Mammary epithelial cell (primary cell): ENCODE results near the gene NMD3.
"Not testable (repeated sequence)": the region's sequence is repeated elsewhere in the genome, so short reads cannot be mapped to it uniquely, and the experiment has no call there.

Experiments
- CTCF ChIP-seq, 2 donors: IDR thresholded peaks in 1 of 2; conservative IDR thresholded peaks in 1 of 2; 2 replicates each; pipeline ENCODE4 v1.5.1; 2011 to 2012; ENCODE audit warnings: inconsistent platforms in 2 of 2, low read length in 2 of 2, mild to moderate bottlenecking in 2 of 2, control low read depth in 1 of 2, low read depth in 1 of 2; ENCODE audit not compliant: insufficient read depth in 1 of 2; ENCODE audit errors: extremely low read depth in 1 of 2
- EZH2 ChIP-seq: IDR thresholded peaks from 2 replicates; pipeline ENCODE4 v1.6.1; 2012; ENCODE audit warnings: low read length, inconsistent platforms, borderline replicate concordance

DNA sequence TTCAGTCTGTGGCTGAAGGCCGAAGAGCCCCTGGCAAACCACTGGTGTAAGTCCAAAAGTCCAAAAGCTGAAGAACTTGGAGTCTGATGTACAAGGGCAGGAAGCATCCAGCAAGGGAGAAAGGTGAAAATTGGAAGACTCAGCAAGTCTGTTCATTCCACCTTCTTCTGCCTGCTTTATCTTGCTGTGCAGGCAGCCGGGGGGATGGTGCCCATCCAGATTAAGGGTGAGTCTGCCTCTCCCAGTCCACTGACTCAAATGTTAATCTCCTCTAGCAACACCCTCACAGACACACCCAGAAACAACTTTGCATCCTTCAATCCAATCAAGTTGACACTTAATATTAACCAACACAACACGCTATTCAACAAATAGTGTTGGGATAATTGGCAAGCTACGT, 61.3 kb downstream of the NMD3 start:
- not testable (repeated sequence) for TF ChIP-seq CTCF (conservative IDR thresholded peaks at IDR 0.05 in 1 of 2, IDR thresholded peaks at IDR 0.05 in 1 of 2; ENCODE audit: extremely low read depth in 1 of 2, insufficient read depth in 1 of 2, low read depth in 1 of 2, low read length in 2 of 2); EZH2
